ENCODE results near the gene CARMIL1.

DNA sequence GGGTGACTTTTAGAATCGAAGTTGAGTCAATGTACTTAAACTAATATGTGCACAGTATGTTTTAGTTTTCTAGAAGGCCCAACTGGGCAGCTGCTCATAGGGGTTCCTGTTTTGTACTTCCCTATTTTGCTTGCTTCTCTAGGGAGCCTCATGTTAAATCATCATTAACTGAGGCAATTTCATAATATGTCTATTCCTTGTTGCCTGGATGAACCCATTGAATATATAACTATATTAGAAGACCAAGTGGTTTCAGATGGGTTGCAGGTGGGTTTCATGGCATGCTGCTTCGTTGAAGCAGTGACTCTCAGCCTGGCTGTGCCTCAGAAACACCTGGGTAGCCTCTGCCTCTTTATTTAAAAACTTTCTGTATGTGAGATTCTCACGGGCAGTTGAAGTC is 22.2 kb downstream of the CARMIL1 start:
- TF ChIP-seq, protein P1, sequence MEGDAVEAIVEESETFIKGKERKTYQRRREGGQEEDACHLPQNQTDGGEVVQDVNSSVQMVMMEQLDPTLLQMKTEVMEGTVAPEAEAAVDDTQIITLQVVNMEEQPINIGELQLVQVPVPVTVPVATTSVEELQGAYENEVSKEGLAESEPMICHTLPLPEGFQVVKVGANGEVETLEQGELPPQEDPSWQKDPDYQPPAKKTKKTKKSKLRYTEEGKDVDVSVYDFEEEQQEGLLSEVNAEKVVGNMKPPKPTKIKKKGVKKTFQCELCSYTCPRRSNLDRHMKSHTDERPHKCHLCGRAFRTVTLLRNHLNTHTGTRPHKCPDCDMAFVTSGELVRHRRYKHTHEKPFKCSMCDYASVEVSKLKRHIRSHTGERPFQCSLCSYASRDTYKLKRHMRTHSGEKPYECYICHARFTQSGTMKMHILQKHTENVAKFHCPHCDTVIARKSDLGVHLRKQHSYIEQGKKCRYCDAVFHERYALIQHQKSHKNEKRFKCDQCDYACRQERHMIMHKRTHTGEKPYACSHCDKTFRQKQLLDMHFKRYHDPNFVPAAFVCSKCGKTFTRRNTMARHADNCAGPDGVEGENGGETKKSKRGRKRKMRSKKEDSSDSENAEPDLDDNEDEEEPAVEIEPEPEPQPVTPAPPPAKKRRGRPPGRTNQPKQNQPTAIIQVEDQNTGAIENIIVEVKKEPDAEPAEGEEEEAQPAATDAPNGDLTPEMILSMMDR (tag by site-specific recombination; IDR thresholded peaks at IDR 0.05) = no peak
- TF ChIP-seq ZBTB17 (tag by site-specific recombination; IDR thresholded peaks at IDR 0.05) (no peak), SP2 (tag by site-specific recombination; IDR thresholded peaks at IDR 0.05) (no peak), ZNF292 (tag by site-specific recombination; IDR thresholded peaks at IDR 0.05; ENCODE audit: borderline replicate concordance, low read depth) (no peak), ZNF184 (tag by site-specific recombination; IDR thresholded peaks at IDR 0.05) (no peak), ZNF629 (tag by site-specific recombination; IDR thresholded peaks at IDR 0.05) (no peak), ZNF530 (tag by site-specific recombination; IDR thresholded peaks at IDR 0.05; ENCODE audit: low read depth) (no peak)
- TF ChIP-seq, protein P2, sequence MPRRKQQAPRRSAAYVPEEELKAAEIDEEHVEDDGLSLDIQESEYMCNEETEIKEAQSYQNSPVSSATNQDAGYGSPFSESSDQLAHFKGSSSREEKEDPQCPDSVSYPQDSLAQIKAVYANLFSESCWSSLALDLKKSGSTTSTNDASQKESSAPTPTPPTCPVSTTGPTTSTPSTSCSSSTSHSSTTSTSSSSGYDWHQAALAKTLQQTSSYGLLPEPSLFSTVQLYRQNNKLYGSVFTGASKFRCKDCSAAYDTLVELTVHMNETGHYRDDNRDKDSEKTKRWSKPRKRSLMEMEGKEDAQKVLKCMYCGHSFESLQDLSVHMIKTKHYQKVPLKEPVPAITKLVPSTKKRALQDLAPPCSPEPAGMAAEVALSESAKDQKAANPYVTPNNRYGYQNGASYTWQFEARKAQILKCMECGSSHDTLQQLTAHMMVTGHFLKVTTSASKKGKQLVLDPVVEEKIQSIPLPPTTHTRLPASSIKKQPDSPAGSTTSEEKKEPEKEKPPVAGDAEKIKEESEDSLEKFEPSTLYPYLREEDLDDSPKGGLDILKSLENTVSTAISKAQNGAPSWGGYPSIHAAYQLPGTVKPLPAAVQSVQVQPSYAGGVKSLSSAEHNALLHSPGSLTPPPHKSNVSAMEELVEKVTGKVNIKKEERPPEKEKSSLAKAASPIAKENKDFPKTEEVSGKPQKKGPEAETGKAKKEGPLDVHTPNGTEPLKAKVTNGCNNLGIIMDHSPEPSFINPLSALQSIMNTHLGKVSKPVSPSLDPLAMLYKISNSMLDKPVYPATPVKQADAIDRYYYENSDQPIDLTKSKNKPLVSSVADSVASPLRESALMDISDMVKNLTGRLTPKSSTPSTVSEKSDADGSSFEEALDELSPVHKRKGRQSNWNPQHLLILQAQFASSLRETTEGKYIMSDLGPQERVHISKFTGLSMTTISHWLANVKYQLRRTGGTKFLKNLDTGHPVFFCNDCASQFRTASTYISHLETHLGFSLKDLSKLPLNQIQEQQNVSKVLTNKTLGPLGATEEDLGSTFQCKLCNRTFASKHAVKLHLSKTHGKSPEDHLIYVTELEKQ (tag by site-specific recombination; IDR thresholded peaks at IDR 0.05; ENCODE audit: borderline replicate concordance) = no peak
- TF ChIP-seq, protein P3, sequence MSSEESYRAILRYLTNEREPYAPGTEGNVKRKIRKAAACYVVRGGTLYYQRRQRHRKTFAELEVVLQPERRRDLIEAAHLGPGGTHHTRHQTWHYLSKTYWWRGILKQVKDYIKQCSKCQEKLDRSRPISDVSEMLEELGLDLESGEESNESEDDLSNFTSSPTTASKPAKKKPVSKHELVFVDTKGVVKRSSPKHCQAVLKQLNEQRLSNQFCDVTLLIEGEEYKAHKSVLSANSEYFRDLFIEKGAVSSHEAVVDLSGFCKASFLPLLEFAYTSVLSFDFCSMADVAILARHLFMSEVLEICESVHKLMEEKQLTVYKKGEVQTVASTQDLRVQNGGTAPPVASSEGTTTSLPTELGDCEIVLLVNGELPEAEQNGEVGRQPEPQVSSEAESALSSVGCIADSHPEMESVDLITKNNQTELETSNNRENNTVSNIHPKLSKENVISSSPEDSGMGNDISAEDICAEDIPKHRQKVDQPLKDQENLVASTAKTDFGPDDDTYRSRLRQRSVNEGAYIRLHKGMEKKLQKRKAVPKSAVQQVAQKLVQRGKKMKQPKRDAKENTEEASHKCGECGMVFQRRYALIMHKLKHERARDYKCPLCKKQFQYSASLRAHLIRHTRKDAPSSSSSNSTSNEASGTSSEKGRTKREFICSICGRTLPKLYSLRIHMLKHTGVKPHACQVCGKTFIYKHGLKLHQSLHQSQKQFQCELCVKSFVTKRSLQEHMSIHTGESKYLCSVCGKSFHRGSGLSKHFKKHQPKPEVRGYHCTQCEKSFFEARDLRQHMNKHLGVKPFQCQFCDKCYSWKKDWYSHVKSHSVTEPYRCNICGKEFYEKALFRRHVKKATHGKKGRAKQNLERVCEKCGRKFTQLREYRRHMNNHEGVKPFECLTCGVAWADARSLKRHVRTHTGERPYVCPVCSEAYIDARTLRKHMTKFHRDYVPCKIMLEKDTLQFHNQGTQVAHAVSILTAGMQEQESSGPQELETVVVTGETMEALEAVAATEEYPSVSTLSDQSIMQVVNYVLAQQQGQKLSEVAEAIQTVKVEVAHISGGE (tag by site-specific recombination; conservative IDR thresholded peaks at IDR 0.05; ENCODE audit: low read depth) = no peak
